Epidermal melanocyte (primary cell): ENCODE measurements around the gene GDPD3.
A peak's percentile ranks its signal among the peaks of the same experiment; 100 is the strongest.

ENCODE experiments used
- DNase-seq: peaks from one replicate; pipeline ENCODE4 v3.0.0; 2011; ENCODE audit warnings: low spot score; ENCODE audit not compliant: insufficient read length

GDPD3 gene

DNA sequence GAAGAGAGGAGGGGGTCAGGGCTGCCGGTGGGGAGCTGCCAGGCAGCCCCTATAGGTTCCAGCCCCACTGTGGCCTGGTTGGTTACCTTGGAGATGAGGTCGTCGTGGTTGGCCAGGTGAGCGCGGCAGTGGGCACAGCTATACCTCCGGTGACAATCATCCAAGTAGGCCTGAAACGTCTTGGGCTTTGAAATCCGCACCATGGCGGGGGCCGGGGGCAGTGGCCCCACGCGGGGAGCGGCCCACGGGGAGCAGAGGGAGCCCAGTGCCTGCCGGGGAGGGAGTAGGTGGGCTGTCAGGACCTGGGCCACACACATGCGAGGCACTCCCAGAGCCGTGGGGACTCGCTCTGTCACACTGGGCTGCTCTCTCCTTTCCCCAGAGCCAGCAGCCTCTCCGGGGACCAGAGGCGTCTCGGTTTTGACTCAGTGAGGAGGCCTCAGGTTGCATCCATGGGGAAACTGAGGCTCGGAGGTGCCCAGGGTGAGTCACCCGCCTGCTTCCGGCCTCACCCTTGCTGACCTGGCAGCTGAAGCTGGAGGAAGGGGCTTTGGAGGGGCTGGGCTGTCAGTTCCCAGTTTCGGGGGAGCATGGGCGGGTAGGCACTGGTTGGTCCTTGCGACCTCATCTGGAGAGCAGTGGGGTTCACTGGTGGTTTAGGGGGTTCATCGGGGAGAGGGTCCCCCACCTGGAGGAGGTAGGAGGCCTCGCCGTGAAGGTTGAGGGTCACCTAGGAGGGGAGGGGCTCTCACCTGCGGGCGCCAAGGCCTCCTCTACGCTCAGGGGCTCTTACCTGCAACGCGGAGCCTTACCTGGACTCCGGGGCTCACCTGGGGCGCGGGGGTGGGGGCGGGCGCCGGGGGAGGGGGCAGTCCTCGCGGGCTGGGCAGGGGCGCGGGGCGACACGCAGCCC is 17.9 kb downstream of the GDPD3 start:
- no peak for DNase-seq

DNA sequence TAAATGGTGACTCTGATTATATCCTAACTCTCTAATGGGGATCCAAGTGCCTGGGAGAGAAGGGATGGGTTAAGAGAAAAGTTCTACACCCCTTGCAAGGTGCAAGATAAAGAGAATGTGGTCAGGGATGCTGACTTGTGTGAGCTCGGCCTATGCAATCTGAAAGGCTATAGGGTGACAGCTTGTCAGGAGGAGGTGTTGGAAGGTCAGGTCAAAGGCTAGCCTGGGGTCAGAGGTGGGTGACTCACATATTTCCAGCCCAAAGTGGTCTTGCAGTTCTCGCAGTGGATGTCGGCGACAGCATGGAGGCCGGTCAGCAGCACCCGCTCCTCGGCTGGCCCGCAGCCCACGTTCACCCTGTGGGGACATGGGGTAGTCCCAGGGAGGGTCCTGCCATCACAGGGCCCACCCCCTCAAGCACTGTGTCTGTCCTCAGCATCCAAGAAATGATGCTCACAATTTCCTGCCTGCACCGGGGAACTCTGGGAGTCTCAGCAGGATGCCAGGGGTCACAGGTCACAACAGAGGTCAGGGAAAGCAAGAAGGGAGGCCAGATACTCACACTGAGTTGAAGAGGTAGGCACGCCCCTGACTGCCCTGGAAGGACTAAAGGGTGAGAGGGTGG is 18.7 kb downstream of the GDPD3 start:
- DNase-seq = no peak

GRCh38 chr16:30092373-30093010 is 20.8 kb downstream of the GDPD3 start:
- DNase-seq = peak; percentile 92

DNA sequence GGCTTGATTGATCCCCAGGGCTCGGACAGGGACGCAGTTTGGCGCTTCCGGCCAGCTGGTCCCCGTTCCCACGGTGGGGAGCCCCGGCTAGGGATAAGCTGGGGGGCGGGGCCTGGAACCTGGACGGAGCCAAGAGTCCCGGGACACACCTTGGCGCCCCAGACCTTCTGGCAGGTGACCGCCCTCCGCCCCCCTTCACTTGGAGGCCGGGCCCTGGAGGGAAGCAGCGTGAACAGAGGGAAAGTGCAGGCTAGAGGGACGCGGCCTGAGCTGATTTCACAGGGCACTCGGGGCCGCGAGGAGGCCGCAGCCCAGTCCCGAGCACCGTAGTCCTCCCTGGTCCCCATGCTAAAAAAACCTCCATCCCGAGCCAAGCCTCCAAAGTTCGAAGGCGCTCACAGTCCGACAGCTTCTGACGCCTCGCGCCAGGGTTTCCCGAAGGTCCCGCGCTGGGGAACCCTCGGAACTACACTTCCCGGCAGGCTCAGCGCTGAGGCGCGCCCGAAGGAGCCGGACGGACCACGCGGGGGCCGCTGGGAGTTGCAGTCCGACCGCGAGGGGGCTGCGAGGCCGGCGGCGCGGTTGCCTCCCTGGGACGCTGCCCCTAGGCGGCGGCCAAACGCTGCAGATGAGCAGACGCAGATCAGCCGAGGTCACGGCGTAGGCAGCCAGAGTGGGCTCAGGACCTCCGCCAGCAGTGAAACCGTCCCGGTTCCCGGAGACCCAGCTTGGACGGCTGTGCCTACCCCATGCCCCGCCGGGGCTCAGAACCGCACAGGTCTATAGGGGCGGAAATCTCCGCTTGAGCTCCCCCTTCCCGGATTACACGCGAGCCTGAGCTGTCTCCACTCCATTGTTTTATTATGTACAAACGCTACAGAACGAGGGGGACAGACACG is 21.6 kb downstream of the GDPD3 start, which contains the start of gene TBX6:
Gene TBX6, minus strand, starts transcription at position 451 of the 899 bp plus-strand sequence. CDS start 731 bp downstream, outside the sequence.
- DNase-seq = peak; percentile 94

DNA sequence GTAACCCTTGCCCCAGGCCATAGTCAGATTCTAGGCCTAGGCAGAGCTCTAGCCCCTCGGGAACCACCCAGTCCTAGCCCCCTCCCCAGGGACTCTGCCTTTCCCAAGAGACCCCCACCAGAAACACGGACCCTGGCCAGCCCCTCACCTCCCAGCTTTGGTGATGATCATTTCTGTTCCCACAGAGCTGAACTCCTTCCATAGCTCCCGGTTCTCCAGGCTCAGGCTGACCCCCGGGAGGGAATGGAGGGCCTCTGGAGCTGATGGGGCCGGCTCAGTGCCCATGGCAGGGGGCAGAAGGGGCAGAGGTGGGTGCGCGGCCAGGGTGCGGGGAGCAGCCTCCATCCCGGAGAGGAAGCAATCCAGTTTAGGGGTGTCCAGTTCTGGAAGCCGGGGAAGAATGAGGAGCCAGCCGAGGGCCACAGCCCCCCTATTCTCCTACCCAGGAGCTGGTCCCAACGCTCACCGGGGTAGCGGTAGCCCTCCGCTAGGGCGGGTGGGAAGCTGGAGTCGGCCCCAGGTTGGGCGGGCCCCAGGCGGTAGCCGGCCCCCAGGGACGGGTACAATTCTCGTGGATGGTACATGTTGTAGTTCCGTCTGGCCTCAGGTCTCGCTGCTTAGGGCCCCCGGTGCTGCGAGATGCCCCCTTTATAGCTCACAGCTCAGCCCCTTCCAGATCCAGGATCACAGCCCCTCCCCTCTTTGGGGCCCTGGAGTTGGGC is 22.6 kb downstream of the GDPD3 start:
- DNase-seq = no peak

DNA sequence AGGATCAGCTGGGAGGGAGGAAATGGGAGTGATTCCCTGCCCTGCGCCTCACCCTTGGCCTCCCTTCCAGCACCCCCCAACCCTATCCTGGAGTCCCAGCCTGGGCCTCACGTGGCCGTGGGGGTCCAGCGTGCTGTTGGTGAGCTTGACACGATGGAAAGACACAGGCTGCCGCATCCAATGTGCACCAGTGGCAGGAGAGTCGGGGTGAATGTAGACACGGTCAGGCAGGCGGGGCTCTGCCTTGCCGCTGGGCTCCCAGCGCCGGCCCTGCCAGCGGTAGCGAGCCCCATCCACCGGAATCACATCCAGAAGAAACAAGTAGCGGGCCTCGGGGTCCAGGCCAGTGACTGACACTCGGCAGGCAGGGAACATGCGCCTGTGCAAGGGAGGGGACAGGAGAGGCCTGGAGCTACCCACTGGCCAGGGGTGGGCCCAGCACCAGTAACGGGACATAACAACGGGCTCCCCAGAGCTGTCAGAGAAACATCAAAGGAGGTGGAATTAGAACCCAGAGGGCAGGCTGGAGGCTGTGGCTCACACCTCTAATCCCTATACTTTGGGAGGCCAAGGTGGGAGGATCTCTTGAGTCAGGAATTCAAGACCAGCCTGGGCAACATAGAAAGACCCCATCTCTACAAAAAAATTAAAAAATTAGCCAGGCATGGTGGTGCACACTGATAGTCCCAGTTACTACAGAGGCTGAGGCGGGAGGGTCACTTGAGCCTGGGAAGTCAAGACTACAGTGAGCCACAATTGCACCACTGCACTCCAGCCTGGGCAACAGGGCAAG is 24.3 kb downstream of the GDPD3 start:
- no peak for DNase-seq

- no peak for DNase-seq
Measured at GRCh38 chr16:30088237-30088831, 25.0 kb downstream of the GDPD3 start.

GRCh38 chr16:30087181-30087898 is 26.0 kb downstream of the GDPD3 start:
- no peak for DNase-seq

GRCh38 chr16:30086291-30087140 is 26.8 kb downstream of the GDPD3 start:
- DNase-seq = no peak

- no peak for DNase-seq
Measured at GRCh38 chr16:30085820-30086219, 27.5 kb downstream of the GDPD3 start.

- no peak for DNase-seq
Measured at GRCh38 chr16:30085247-30085646, 28.1 kb downstream of the GDPD3 start.

DNA sequence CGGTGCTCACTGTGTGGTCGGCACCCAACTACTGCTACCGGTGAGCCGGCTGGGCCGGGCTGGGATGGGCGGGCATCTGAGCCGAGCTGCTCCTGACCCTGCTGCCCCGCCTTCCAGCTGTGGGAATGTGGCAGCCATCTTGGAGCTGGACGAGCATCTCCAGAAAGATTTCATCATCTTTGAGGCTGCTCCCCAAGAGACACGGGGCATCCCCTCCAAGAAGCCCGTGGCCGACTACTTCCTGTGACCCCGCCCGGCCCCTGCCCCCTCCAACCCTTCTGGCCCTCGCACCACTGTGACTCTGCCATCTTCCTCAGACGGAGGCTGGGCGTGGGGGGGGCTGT is 28.5 kb downstream of the GDPD3 start:
- no peak for DNase-seq

GRCh38 chr16:30084096-30084815 is 29.1 kb downstream of the GDPD3 start:
- DNase-seq = no peak

DNA sequence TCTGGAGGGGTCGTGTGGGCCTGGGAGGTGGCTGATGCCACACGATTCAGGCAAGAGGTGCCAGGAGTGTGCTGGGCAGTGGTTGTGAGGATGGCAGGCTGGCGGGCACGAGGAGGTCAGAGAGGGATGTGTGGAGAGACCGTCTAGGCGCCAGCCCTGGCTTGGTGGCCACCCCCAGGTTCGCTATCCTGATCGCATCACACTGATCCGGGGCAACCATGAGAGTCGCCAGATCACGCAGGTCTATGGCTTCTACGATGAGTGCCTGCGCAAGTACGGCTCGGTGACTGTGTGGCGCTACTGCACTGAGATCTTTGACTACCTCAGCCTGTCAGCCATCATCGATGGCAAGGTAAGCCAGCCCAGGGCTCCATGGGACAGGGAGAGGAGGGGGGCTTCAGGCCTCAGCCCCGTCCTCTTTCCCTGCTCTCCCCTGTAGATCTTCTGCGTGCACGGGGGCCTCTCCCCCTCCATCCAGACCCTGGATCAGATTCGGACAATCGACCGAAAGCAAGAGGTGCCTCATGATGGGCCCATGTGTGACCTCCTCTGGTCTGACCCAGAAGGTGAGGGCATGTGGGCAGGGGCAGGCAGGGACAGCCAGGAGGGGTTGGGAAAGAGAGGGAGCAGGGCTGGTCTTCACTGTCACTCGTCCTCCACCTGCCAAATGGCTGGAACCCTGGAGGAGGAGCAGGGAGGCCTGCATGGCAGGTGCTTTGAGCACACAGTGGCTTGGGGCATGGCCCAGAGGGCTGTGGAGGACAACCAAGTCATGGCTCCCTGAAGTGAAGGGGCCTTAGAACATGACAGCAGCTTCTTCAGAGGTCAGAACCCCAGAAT is 29.9 kb downstream of the GDPD3 start:
- DNase-seq = no peak

DNA sequence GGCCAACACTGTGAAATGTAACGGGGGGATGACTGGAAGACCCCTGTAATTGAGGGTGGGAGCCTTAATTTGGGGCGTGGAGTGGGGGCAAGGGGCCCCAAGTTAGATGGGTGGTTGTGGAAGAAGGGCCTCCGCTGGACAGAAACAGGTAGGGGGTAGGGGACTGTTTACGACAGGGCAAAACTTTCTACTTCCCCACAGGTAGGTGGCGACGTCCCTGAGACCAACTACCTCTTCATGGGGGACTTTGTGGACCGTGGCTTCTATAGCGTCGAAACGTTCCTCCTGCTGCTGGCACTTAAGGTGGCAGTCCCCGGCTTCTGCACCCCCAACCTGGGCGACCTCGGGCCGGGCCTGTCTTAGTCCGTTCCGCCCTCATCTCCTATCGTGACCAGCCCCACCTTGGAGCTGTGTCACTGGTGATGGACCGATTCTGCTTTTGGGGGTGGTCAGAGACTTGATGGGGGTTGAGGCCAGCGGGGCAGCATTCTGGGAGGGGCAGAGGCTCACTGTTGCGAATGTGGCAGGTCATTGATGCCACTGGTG is 30.7 kb downstream of the GDPD3 start:
- DNase-seq = no peak

- DNase-seq = peak; percentile 3
Measured at GRCh38 chr16:30079480-30079879, 33.9 kb downstream of the GDPD3 start.
